Dermis microvascular lymphatic vessel endothelial cell (primary cell): Measurements from ENCODE around the gene USP12. TPM values are rescaled to one million over a fixed set of nuclear protein-coding genes. Genes with fewer than 3 reads are reported as not detected.
"Not testable (repeated sequence)": the region's sequence is repeated elsewhere in the genome, so short reads cannot be mapped to it uniquely, and the experiment has no call there.

ENCODE experiments used
- DNase-seq, 2 donors: peaks; one replicate each; pipeline versions ENCODE4 v3.0.0 to v3.0.0-alpha.2; 2010; ENCODE audit warnings: low read depth in 2 of 2
- total RNA-seq: library from RNA; depleted of rRNA; stranded (reverse); fragments of >200 nt; gene quantifications from 2 replicates; pipeline ENCODE4 v1.2.1, GENCODE V29; 2014

Gene USP12
- total RNA-seq, 1 donor from 2014 or later: 19.3 TPM

GRCh38 chr13:27124571-27124970 is 47.0 kb downstream of the USP12 start:
- DNase-seq: no peak

GRCh38 chr13:27123445-27123844 is 48.2 kb downstream of the USP12 start:
- DNase-seq: not testable (repeated sequence)

GRCh38 chr13:27122036-27122435 is 49.6 kb downstream of the USP12 start:
- no peak for DNase-seq

GRCh38 chr13:27120811-27121210 is 50.8 kb downstream of the USP12 start:
- DNase-seq: peak; percentile 31 to 72

GRCh38 chr13:27120011-27120410 is 51.6 kb downstream of the USP12 start:
- no peak for DNase-seq

GRCh38 chr13:27118428-27119054 is 53.1 kb downstream of the USP12 start:
- no peak for DNase-seq

GRCh38 chr13:27117952-27118351 is 53.7 kb downstream of the USP12 start:
- no peak for DNase-seq

GRCh38 chr13:27117158-27117557 is 54.5 kb downstream of the USP12 start:
- DNase-seq: peak in 1 of 2 donors; percentile 29

GRCh38 chr13:27113436-27113835 is 58.2 kb downstream of the USP12 start:
- no peak for DNase-seq

GRCh38 chr13:27112006-27112405 is 59.6 kb downstream of the USP12 start:
- no peak for DNase-seq

- DNase-seq: no peak
Measured at GRCh38 chr13:27110056-27110746, 61.4 kb downstream of the USP12 start.

- DNase-seq: no peak
Measured at GRCh38 chr13:27106144-27106543, 65.5 kb downstream of the USP12 start.

GRCh38 chr13:27104606-27105005 is 67.0 kb downstream of the USP12 start:
- DNase-seq: no peak

- no peak for DNase-seq
Measured at GRCh38 chr13:27101847-27102246, 69.8 kb downstream of the USP12 start.

GRCh38 chr13:27101289-27101688 is 70.3 kb downstream of the USP12 start:
- no peak for DNase-seq

GRCh38 chr13:27097691-27098090 is 73.9 kb downstream of the USP12 start:
- no peak for DNase-seq

GRCh38 chr13:27091451-27091850 is 80.2 kb downstream of the USP12 start:
- no peak for DNase-seq

- no peak for DNase-seq
Measured at GRCh38 chr13:27088619-27089018, 83.0 kb downstream of the USP12 start.

- DNase-seq: peak in 1 of 2 donors; percentile 41
Measured at GRCh38 chr13:27086599-27087265, 84.9 kb downstream of the USP12 start.

- no peak for DNase-seq
Measured at GRCh38 chr13:27083183-27083582, 88.4 kb downstream of the USP12 start.

GRCh38 chr13:27081893-27082679 is 89.5 kb downstream of the USP12 start:
- no peak for DNase-seq
